H1 (cell line): Measurements from ENCODE around the gene TRIM28. TPM values are rescaled to one million over a fixed set of nuclear protein-coding genes. Genes with fewer than 3 reads are reported as not detected.

Experiments used
- CTCF ChIA-PET: fragments of 300-600 bp; sonication (Branson Sonifier 250); formaldehyde crosslinking; loops from one replicate; lab custom pipeline; 2021; ENCODE audit not compliant: partially characterized antibody; lab: Charles Lee
- POLR2A ChIA-PET: fragments of 300-600 bp; sonication (Branson Sonifier 250); formaldehyde crosslinking; loops from one replicate; lab custom pipeline; 2021; ENCODE audit warnings: inconsistent platforms; ENCODE audit not compliant: partially characterized antibody; lab: Charles Lee
- DNase-seq, 2 experiments: peaks; one replicate each; pipeline versions ENCODE4 v3.0.0 to v3.0.0-alpha.2; 2010 to 2022; ENCODE audit warnings: low spot score in 2 of 2, low read depth in 1 of 2, mixed read lengths in 1 of 2
- FAIRE-seq: peaks from 2 replicates; lab custom pipeline; 2011; peaks lifted over from hg19 to GRCh38; lab: Jason Lieb, UNC
- H2AFZ ChIP-seq: 2 replicates; pipeline ENCODE4 v1.8.1; 2012; ENCODE audit warnings: low read length, inconsistent platforms
- H2AK5ac ChIP-seq: 2 replicates; pipeline ENCODE4 v1.6.1; 2013; ENCODE audit warnings: low read depth, low read length
- H2BK120ac ChIP-seq: replicated peaks from 2 replicates; pipeline ENCODE3; 2013; ENCODE audit warnings: low read depth, low read length, inconsistent platforms
- H2BK12ac ChIP-seq: 2 replicates; pipeline ENCODE4 v1.6.1; 2013; ENCODE audit warnings: low read depth, low read length
- H2BK15ac ChIP-seq: 2 replicates; pipeline ENCODE4 v1.6.1; 2013; ENCODE audit warnings: low read length
- H2BK20ac ChIP-seq: 2 replicates; pipeline ENCODE4 v1.6.1; 2013; ENCODE audit warnings: low read length
- H2BK5ac ChIP-seq: 2 replicates; pipeline ENCODE4 v1.6.1; 2013; ENCODE audit warnings: low read depth, low read length
- H3K14ac ChIP-seq: 2 replicates; pipeline ENCODE4 v1.6.1; 2013; ENCODE audit warnings: inconsistent platforms; ENCODE audit not compliant: insufficient read length
- H3K18ac ChIP-seq: 2 replicates; pipeline ENCODE4 v1.6.1; 2013; ENCODE audit warnings: low read length; ENCODE audit errors: extremely low read depth
- H3K23ac ChIP-seq: 2 replicates; pipeline ENCODE4 v1.6.1; 2013; ENCODE audit warnings: inconsistent platforms; ENCODE audit not compliant: insufficient read length
- H3K23me2 ChIP-seq: 2 replicates; pipeline ENCODE4 v1.6.1; 2013; ENCODE audit warnings: low read depth, low read length
- H3K27ac ChIP-seq: 2 replicates; pipeline ENCODE4 v1.6.1; 2011; ENCODE audit warnings: low read depth, low read length, inconsistent platforms
- H3K27me3 ChIP-seq, 4 experiments: replicated peaks in 1 of 4; 1 replicate in 1 of 4; 2 replicates in 3 of 4; pipeline versions ENCODE4 v1.6.1 to v1.8.1; 2011 to 2013; ENCODE audit warnings: low read length in 3 of 4, mild to moderate bottlenecking in 3 of 4, inconsistent platforms in 2 of 4, mixed read lengths in 2 of 4, moderate library complexity in 1 of 4; ENCODE audit not compliant: control insufficient read depth in 3 of 4, insufficient read depth in 3 of 4; ENCODE audit errors: extremely low read depth in 1 of 4
- H3K36me3 ChIP-seq, 4 experiments: 2 replicates each; pipeline versions ENCODE4 v1.6.1 to v1.8.1; 2011 to 2013; ENCODE audit warnings: mild to moderate bottlenecking in 4 of 4, low read length in 3 of 4, moderate library complexity in 2 of 4, control low read depth in 1 of 4, inconsistent platforms in 1 of 4; ENCODE audit not compliant: insufficient read depth in 4 of 4, control insufficient read depth in 2 of 4
- H3K4ac ChIP-seq: replicated peaks from 2 replicates; pipeline ENCODE3; 2013; ENCODE audit warnings: low read length, low read depth, mixed read lengths, inconsistent platforms; ENCODE audit not compliant: insufficient read length
- H3K4me1 ChIP-seq, 4 experiments: replicated peaks in 1 of 4; 1 replicate in 1 of 4; 2 replicates in 3 of 4; pipeline versions ENCODE4 v1.6.1 to v1.8.1; 2011 to 2013; ENCODE audit warnings: low read length in 3 of 4, inconsistent platforms in 2 of 4, mixed read lengths in 1 of 4; ENCODE audit not compliant: insufficient read depth in 4 of 4, control insufficient read depth in 3 of 4
- H3K4me2 ChIP-seq, 2 experiments: 2 replicates each; pipeline versions ENCODE4 v1.6.1 to v1.8.1; 2011 to 2013; ENCODE audit warnings: low read depth in 2 of 2, low read length in 2 of 2, control low read depth in 1 of 2, inconsistent platforms in 1 of 2, mild to moderate bottlenecking in 1 of 2; ENCODE audit not compliant: insufficient read depth in 1 of 2
- H3K4me3 ChIP-seq, 4 experiments: fragments of 200-600, 300-600 bp in 1 of 4; sonication (generic), shearing (Covaris generic), sonication (Bioruptor Twin) in 1 of 4; 2 replicates each; pipeline versions ENCODE4 v1.5.1 to v1.8.1; 2011 to 2016; ENCODE audit warnings: low read length in 4 of 4, low read depth in 3 of 4, control low read depth in 2 of 4, inconsistent platforms in 2 of 4, mild to moderate bottlenecking in 2 of 4, mixed read lengths in 1 of 4, moderate library complexity in 1 of 4; ENCODE audit not compliant: insufficient read depth in 2 of 4; ENCODE audit errors: extremely low read depth in 1 of 4
- H3K56ac ChIP-seq: replicated peaks from 2 replicates; pipeline ENCODE3; 2013; ENCODE audit warnings: low read depth, mild to moderate bottlenecking, mixed read lengths, low read length, inconsistent platforms; ENCODE audit not compliant: insufficient read length
- H3K79me1 ChIP-seq: 2 replicates; pipeline ENCODE4 v1.6.1; 2013; ENCODE audit warnings: low read depth, low read length, control low read depth
- H3K79me2 ChIP-seq, 2 experiments: 2 replicates each; pipeline versions ENCODE4 v1.6.1 to v1.8.1; 2012 to 2013; ENCODE audit warnings: low read length in 2 of 2, mild to moderate bottlenecking in 2 of 2, inconsistent platforms in 1 of 2; ENCODE audit not compliant: insufficient read depth in 2 of 2, control insufficient read depth in 1 of 2
- H3K9ac ChIP-seq, 4 experiments: replicated peaks in 1 of 4; 1 replicate in 1 of 4; 2 replicates in 3 of 4; pipeline versions ENCODE4 v1.6.1 to v1.8.1; 2011 to 2013; ENCODE audit warnings: low read depth in 3 of 4, low read length in 3 of 4, control low read depth in 2 of 4, mild to moderate bottlenecking in 2 of 4, moderate library complexity in 2 of 4, inconsistent platforms in 1 of 4; ENCODE audit errors: extremely low read depth in 1 of 4
- H3K9me3 ChIP-seq, 2 experiments: 2 replicates each; pipeline versions ENCODE4 v1.6.1 to v1.8.1; 2012 to 2013; ENCODE audit warnings: mild to moderate bottlenecking in 2 of 2, moderate library complexity in 2 of 2, control low read depth in 1 of 2, inconsistent platforms in 1 of 2, low read depth in 1 of 2, low read length in 1 of 2, mixed read lengths in 1 of 2; ENCODE audit not compliant: insufficient read depth in 2 of 2
- H4K20me1 ChIP-seq, 2 experiments: replicated peaks in 1 of 2; 2 replicates each; pipeline versions ENCODE3 to v1.8.1; 2011 to 2013; ENCODE audit warnings: inconsistent platforms in 2 of 2, low read length in 2 of 2, mild to moderate bottlenecking in 1 of 2; ENCODE audit not compliant: insufficient read depth in 2 of 2, control insufficient read depth in 1 of 2
- H4K5ac ChIP-seq: 2 replicates; pipeline ENCODE4 v1.6.1; 2013; ENCODE audit warnings: low read length, low read depth, mixed read lengths, inconsistent platforms; ENCODE audit not compliant: insufficient read length
- H4K8ac ChIP-seq: 2 replicates; pipeline ENCODE4 v1.8.0; 2013; ENCODE audit warnings: mild to moderate bottlenecking, moderate library complexity, low read length, inconsistent platforms; ENCODE audit not compliant: insufficient read depth; ENCODE audit errors: extremely low read depth
- H4K91ac ChIP-seq: replicated peaks from 2 replicates; pipeline ENCODE3; 2013; ENCODE audit warnings: low read length, mixed read lengths, inconsistent platforms; ENCODE audit not compliant: insufficient read length
- JUND ChIP-seq: IDR thresholded peaks from 2 replicates; pipeline ENCODE4 v1.6.1; 2011; ENCODE audit warnings: mild to moderate bottlenecking, improper control_type of control experiment, low read length
- KDM4A ChIP-seq: IDR thresholded peaks from one replicate; pipeline ENCODE4 v1.7.1; 2012; ENCODE audit warnings: low read depth, mild to moderate bottlenecking, moderate library complexity, low read length, inconsistent platforms; ENCODE audit not compliant: severe bottlenecking
- TCF12 ChIP-seq: IDR thresholded peaks from 2 replicates; pipeline ENCODE4 v1.6.1; 2011; ENCODE audit warnings: low read depth, mild to moderate bottlenecking, low read length
- WGBS, 2 experiments: shearing (Covaris generic) in 1 of 2; methylation state at CpG; one replicate each; pipeline versions ENCODE4 v1.1.6 to v1.1.7; 2013 to 2015; ENCODE audit warnings: low lambda C conversion rate in 2 of 2, mixed read lengths in 2 of 2, inconsistent platforms in 1 of 2, low coverage in 1 of 2, missing lambda C conversion rate in 1 of 2; ENCODE audit not compliant: insufficient replicate concordance in 2 of 2, insufficient coverage in 1 of 2, insufficient read length in 1 of 2; ENCODE audit errors: extremely low coverage in 1 of 2, missing lambda C conversion rate in 1 of 2; 5-methylcytosine and 5-hydroxymethylcytosine counted together
- polyA plus RNA-seq, 7 experiments: library from polyadenylated mRNA; depleted of rRNA in 3 of 7; stranded (reverse) in 5 of 7; unstranded in 2 of 7; fragments of >200 nt in 5 of 7; fragments of 200-250 nt in 2 of 7; gene quantifications; 1 replicate in 5 of 7; 2 replicates in 1 of 7; 4 replicates in 1 of 7; pipeline versions ENCODE4 v1.2.1 to v1.2.3, GENCODE V29; 2011 to 2013; ENCODE audit warnings: missing spikeins in 2 of 7, mixed read lengths in 2 of 7
- total RNA-seq: library from RNA; stranded (reverse); fragmentation: NEBNext Ultra II Directional; extraction: Animal tissue kit (Norgen Biotek cat#: 25700); gene quantifications from 2 replicates; pipeline ENCODE4 v1.2.1, GENCODE V29; 2021

TRIM28 gene
- total and polyA plus RNA-seq, 2 of the 8 experiments (the other 6 are each of a cell fraction or from before 2014, with no cell fraction given), result 1,433 to 1,442 TPM

- Histone ChIP-seq H3K23me2 (peaks cover 11% of the 10 kb centered on the region), H3K18ac (peak overlapping the region; percentile 78; the same call in 1 of the 2 replicates), H2BK120ac (no peak overlapping the region), H3K4me1 (peaks cover 0 to 35% (median 20%) of the 10 kb centered on the region in 4 experiments; a peak in 6 of 7 replicates), H3K79me1 (peaks cover 5% of the 10 kb centered on the region), H4K8ac (peak overlapping the region; percentile 96), H3K23ac (no peak overlapping the region), H3K4me2 (peak overlapping the region; percentile 67 to 85), H3K56ac (peak overlapping the region; percentile 51), H3K4me3 (peak overlapping the region; percentile 54 to 87 (median 70)), H4K20me1 (peaks cover 2 to 9% of the 10 kb centered on the region in 2 experiments), H2AFZ (no peak overlapping the region), H4K5ac (no peak overlapping the region), H2BK12ac (no peak overlapping the region), H3K36me3 (peaks cover 0 to 9% (median 2%) of the 10 kb centered on the region in 4 experiments; a peak in 2 of 8 replicates), H3K27me3 (no peaks in the 10 kb centered on the region; a peak in 1 of 7 replicates), H3K79me2 (peaks cover 0 to 17% of the 10 kb centered on the region in 2 experiments; a peak in 1 of 4 replicates), H3K9ac (peak overlapping the region; percentile 43 to 90 (median 74)), H2BK20ac (no peak overlapping the region), H3K9me3 (no peaks in the 10 kb centered on the region), H4K91ac (peak overlapping the region; percentile 54), H2BK5ac (peak overlapping the region; percentile 89), H3K4ac (no peak overlapping the region), H3K27ac (peak overlapping the region; percentile 91), H3K14ac (no peak overlapping the region), H2AK5ac (0 out of 2 replicates have a peak overlapping the region, but pooled peaks have one; percentile 44), H2BK15ac (peak overlapping the region; percentile 88; the same call in 1 of the 2 replicates)
- ChIA-PET POLR2A (interaction anchor here (0.7 to 21.3 kb wide), 28 partner anchors 10 to 162 kb away, joined by 3 to 650 read pairs (median 6); partner anchors contain the start of genes CHMP2A, RNF225, RPS5 and TRIM28), CTCF (interaction anchor here (0.6 to 5.2 kb wide), 36 partner anchors 9 to 1424 kb away, joined by 3 to 35 read pairs (median 4); partner anchors contain the start of genes CHMP2A, TRIM28, UBE2M and ZNF324)
- TF ChIP-seq TCF12, result no peak
- TF ChIP-seq JUND, result no peak
- peak; percentile 9 for TF ChIP-seq KDM4A
- FAIRE-seq (no peak), DNase-seq (no peak)
- 38% methylated on average over 20 of the region's 22 CpGs; no CpG with 5 or more reads in 1 of the 2 experiments for WGBS, 2 experiments
Measured at GRCh38 chr19:58518256-58519086, 25.4 kb upstream of the TRIM28 start.
